HepG2 (cell line): ENCODE measurements around the gene KCNK6. TPM values are rescaled to one million over a fixed set of nuclear protein-coding genes. Genes with fewer than 3 reads are reported as not detected.

Experiments used
- ARNTL ChIP-seq: sonication (generic); formaldehyde crosslinking; IDR thresholded peaks from 2 replicates; pipeline ENCODE4 v1.4.0; 2020; ENCODE audit warnings: mild to moderate bottlenecking, missing genetic modification reagents
- ATF1 ChIP-seq: IDR thresholded peaks from 2 replicates; pipeline ENCODE4 v1.6.1; 2016; ENCODE audit warnings: mild to moderate bottlenecking, control low read depth
- EED ChIP-seq: sonication (generic); formaldehyde crosslinking; IDR thresholded peaks from 2 replicates; pipeline ENCODE4 v1.5.0; 2020; ENCODE audit warnings: mild to moderate bottlenecking, missing genetic modification reagents
- IRF2 ChIP-seq: IDR thresholded peaks from 2 replicates; pipeline ENCODE4 v1.6.1; 2018; ENCODE audit warnings: missing genetic modification reagents, missing compliant biosample characterization
- MAZ ChIP-seq, 2 experiments: sonication (generic) in 1 of 2; formaldehyde crosslinking in 1 of 2; IDR thresholded peaks; 2 replicates each; pipeline versions ENCODE4 v1.5.0 to v1.6.1; 2012 to 2020; ENCODE audit warnings: low read depth in 2 of 2, mild to moderate bottlenecking in 2 of 2, borderline replicate concordance in 1 of 2, improper control_type of control experiment in 1 of 2, low read length in 1 of 2, missing genetic modification reagents in 1 of 2, moderate library complexity in 1 of 2
- NFKBIZ ChIP-seq: IDR thresholded peaks from 2 replicates; pipeline ENCODE4 v1.6.1; 2018; ENCODE audit warnings: missing genetic modification reagents, missing compliant biosample characterization
- POLR2A ChIP-seq, 2 experiments: IDR thresholded peaks; 2 replicates each; pipeline ENCODE4 v1.6.1; 2011; ENCODE audit warnings: low read depth in 2 of 2, low read length in 2 of 2, mild to moderate bottlenecking in 1 of 2, moderate library complexity in 1 of 2; ENCODE audit not compliant: insufficient read depth in 1 of 2
- SOX13 ChIP-seq, 3 experiments: fragments of 450-650 bp in 1 of 3; sonication (generic) in 1 of 3; formaldehyde crosslinking in 1 of 3; IDR thresholded peaks in 2 of 3; conservative IDR thresholded peaks in 1 of 3; 2 replicates each; pipeline versions ENCODE4 v1.5.0 to v1.6.1; 2016 to 2020; ENCODE audit warnings: antibody characterized with exemption in 1 of 3, mild to moderate bottlenecking in 1 of 3, missing compliant biosample characterization in 1 of 3, missing genetic modification reagents in 1 of 3, moderate library complexity in 1 of 3
- SOX6 ChIP-seq, 2 experiments: fragments of 450-650 bp in 1 of 2; sonication (generic) in 1 of 2; formaldehyde crosslinking in 1 of 2; IDR thresholded peaks; 2 replicates each; pipeline versions ENCODE4 v1.4.0 to v1.6.1; 2017 to 2020; ENCODE audit warnings: antibody characterized with exemption in 1 of 2, mild to moderate bottlenecking in 1 of 2, missing genetic modification reagents in 1 of 2
- SP140L ChIP-seq: sonication (generic); formaldehyde crosslinking; IDR thresholded peaks from 2 replicates; pipeline ENCODE4 v1.4.0; 2020; ENCODE audit warnings: missing genetic modification reagents, borderline replicate concordance
- SRSF4 ChIP-seq: fragments of 200-400 bp; formaldehyde crosslinking; IDR thresholded peaks from one replicate; pipeline ENCODE4 v1.6.1; 2018; ENCODE audit warnings: mild to moderate bottlenecking, low read depth, low read length, moderate library complexity; ENCODE audit not compliant: poor library complexity, severe bottlenecking
- ZNF234 ChIP-seq: sonication (generic); formaldehyde crosslinking; conservative IDR thresholded peaks from 2 replicates; pipeline ENCODE4 v1.5.1; 2020; ENCODE audit warnings: mild to moderate bottlenecking, missing genetic modification reagents
- ZNF34 ChIP-seq: sonication (generic); formaldehyde crosslinking; IDR thresholded peaks from 2 replicates; pipeline ENCODE4 v1.4.0; 2020; ENCODE audit warnings: mild to moderate bottlenecking, missing genetic modification reagents, borderline replicate concordance
- ZNF484 ChIP-seq: sonication (generic); formaldehyde crosslinking; IDR thresholded peaks from 2 replicates; pipeline ENCODE4 v1.5.1; 2020; ENCODE audit warnings: mild to moderate bottlenecking, low read depth, missing genetic modification reagents, borderline replicate concordance
- ZNF546 ChIP-seq: sonication (generic); formaldehyde crosslinking; conservative IDR thresholded peaks from 2 replicates; pipeline ENCODE4 v1.8.1; 2023; ENCODE audit warnings: mild to moderate bottlenecking, missing genetic modification reagents
- ZNF557 ChIP-seq: sonication (generic); formaldehyde crosslinking; IDR thresholded peaks from 2 replicates; pipeline ENCODE4 v1.4.0; 2020; ENCODE audit warnings: missing genetic modification reagents
- polyA plus RNA-seq, 8 experiments: library from polyadenylated mRNA; depleted of rRNA in 3 of 8; stranded (reverse) in 7 of 8; unstranded in 1 of 8; fragments of >200 nt; fragmentation: Illumina TruSeq in 4 of 8; extraction: Trizol in 4 of 8; gene quantifications; 2 replicates each; pipeline versions ENCODE4 v1.2.1 to v1.2.3, GENCODE V29; 2011 to 2016; ENCODE audit warnings: low read depth in 4 of 8, missing spikeins in 1 of 8, mixed read lengths in 1 of 8; ENCODE audit not compliant: insufficient read depth in 1 of 8
- total RNA-seq, 5 experiments: library from RNA; depleted of rRNA; stranded (reverse); fragments of >200 nt; fragmentation: Illumina TruSeq; extraction: Trizol; gene quantifications; 2 replicates each; pipeline ENCODE4 v1.2.3, GENCODE V29; 2016; ENCODE audit warnings: low read depth in 1 of 5
- TF ChIP-seq, protein P1 (sequence below): sonication (generic); formaldehyde crosslinking; IDR thresholded peaks from 2 replicates; pipeline ENCODE4 v1.5.0; 2020; ENCODE audit warnings: missing genetic modification reagents
- TF ChIP-seq, protein P2 (sequence below): sonication (generic); formaldehyde crosslinking; IDR thresholded peaks from 2 replicates; pipeline ENCODE4 v1.4.0; 2020; ENCODE audit warnings: missing genetic modification reagents
- TF ChIP-seq, protein P3 (sequence below): sonication (generic); formaldehyde crosslinking; IDR thresholded peaks from 2 replicates; pipeline ENCODE4 v1.4.0; 2020; ENCODE audit warnings: missing genetic modification reagents
- TF ChIP-seq, protein P4 (sequence below): sonication (generic); formaldehyde crosslinking; IDR thresholded peaks from 2 replicates; pipeline ENCODE4 v1.4.0; 2020; ENCODE audit warnings: missing genetic modification reagents, borderline replicate concordance

The KCNK6 gene
- total and polyA plus RNA-seq, 2 of the 13 experiments (the other 11 are each of a cell fraction or from before 2014, with no cell fraction given) = 0.03 TPM; not detected in 1

DNA sequence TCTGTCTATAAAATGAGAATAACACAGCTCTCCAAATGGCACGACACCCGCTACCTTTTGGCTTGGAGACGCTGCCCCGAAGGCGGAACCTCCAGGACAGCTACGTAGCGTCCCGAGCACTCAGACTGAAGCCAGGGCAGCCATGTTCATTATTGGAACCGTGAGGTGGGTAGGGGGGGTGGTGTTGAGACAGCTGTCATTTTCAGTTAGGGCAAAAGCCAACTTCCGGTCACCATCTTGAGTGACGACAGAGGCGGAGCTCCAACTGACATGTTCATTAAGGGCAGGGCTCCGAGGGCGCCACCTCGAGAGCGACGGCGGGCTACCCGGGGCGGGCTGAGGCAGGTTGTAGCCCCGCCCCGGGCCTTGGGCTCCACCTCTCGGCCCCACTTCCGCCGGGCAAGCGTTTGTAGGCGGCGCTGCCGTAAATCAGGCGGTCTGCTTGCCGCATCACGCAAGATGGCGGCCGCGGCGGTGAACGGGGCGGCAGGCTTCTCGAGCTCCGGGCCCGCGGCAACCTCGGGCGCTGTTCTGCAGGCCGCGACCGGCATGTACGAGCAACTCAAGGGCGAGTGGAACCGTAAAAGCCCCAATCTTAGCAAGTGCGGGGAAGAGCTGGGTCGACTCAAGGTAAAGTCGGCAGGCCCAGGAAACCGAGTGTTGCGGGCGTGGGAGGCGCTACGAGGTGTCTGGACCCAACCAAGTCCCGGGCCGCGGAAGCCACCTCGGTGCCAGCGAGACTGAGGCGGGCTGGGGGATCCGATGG lies 54.9 kb downstream of the KCNK6 start, which contains the start of gene PSMD8 (continued):
- TF ChIP-seq, protein P1, sequence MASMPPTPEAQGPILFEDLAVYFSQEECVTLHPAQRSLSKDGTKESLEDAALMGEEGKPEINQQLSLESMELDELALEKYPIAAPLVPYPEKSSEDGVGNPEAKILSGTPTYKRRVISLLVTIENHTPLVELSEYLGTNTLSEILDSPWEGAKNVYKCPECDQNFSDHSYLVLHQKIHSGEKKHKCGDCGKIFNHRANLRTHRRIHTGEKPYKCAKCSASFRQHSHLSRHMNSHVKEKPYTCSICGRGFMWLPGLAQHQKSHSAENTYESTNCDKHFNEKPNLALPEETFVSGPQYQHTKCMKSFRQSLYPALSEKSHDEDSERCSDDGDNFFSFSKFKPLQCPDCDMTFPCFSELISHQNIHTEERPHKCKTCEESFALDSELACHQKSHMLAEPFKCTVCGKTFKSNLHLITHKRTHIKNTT (CRISPR knock-in tag) = no peak
- TF ChIP-seq IRF2 = 0 out of 2 replicates have a peak, but pooled peaks have one; percentile 65
- TF ChIP-seq ARNTL (CRISPR knock-in tag) = peak; percentile 80
- TF ChIP-seq SP140L = 0 out of 2 replicates have a peak, but pooled peaks have one; percentile 31
- TF ChIP-seq, protein P2, sequence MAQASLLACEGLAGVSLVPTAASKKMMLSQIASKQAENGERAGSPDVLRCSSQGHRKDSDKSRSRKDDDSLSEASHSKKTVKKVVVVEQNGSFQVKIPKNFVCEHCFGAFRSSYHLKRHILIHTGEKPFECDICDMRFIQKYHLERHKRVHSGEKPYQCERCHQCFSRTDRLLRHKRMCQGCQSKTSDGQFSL = peak; percentile 96
- 0 out of 2 replicates have a peak, but pooled peaks have one; percentile 37 for TF ChIP-seq NFKBIZ
- peak; percentile 93 for TF ChIP-seq ATF1 (CRISPR knock-in tag)
- peak; percentile 91 to 94 for TF ChIP-seq POLR2A (IDR thresholded peaks at IDR 0.05; ENCODE audit: insufficient read depth in 1 of 2, low read depth in 2 of 2, low read length in 2 of 2)
- TF ChIP-seq, protein P3, sequence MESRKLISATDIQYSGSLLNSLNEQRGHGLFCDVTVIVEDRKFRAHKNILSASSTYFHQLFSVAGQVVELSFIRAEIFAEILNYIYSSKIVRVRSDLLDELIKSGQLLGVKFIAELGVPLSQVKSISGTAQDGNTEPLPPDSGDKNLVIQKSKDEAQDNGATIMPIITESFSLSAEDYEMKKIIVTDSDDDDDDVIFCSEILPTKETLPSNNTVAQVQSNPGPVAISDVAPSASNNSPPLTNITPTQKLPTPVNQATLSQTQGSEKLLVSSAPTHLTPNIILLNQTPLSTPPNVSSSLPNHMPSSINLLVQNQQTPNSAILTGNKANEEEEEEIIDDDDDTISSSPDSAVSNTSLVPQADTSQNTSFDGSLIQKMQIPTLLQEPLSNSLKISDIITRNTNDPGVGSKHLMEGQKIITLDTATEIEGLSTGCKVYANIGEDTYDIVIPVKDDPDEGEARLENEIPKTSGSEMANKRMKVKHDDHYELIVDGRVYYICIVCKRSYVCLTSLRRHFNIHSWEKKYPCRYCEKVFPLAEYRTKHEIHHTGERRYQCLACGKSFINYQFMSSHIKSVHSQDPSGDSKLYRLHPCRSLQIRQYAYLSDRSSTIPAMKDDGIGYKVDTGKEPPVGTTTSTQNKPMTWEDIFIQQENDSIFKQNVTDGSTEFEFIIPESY (CRISPR knock-in tag) = 0 out of 2 replicates have a peak, but pooled peaks have one; percentile 49
- TF ChIP-seq, protein P4, sequence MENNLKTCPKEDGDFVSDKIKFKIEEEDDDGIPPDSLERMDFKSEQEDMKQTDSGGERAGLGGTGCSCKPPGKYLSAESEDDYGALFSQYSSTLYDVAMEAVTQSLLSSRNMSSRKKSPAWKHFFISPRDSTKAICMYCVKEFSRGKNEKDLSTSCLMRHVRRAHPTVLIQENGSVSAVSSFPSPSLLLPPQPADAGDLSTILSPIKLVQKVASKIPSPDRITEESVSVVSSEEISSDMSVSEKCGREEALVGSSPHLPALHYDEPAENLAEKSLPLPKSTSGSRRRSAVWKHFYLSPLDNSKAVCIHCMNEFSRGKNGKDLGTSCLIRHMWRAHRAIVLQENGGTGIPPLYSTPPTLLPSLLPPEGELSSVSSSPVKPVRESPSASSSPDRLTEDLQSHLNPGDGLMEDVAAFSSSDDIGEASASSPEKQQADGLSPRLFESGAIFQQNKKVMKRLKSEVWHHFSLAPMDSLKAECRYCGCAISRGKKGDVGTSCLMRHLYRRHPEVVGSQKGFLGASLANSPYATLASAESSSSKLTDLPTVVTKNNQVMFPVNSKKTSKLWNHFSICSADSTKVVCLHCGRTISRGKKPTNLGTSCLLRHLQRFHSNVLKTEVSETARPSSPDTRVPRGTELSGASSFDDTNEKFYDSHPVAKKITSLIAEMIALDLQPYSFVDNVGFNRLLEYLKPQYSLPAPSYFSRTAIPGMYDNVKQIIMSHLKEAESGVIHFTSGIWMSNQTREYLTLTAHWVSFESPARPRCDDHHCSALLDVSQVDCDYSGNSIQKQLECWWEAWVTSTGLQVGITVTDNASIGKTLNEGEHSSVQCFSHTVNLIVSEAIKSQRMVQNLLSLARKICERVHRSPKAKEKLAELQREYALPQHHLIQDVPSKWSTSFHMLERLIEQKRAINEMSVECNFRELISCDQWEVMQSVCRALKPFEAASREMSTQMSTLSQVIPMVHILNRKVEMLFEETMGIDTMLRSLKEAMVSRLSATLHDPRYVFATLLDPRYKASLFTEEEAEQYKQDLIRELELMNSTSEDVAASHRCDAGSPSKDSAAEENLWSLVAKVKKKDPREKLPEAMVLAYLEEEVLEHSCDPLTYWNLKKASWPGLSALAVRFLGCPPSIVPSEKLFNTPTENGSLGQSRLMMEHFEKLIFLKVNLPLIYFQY (CRISPR knock-in tag) = peak; percentile 45; the same call in 1 of the 2 replicates
- TF ChIP-seq ZNF484 (CRISPR knock-in tag) = no peak
- TF ChIP-seq MAZ (IDR thresholded peaks at IDR 0.05; ENCODE audit: borderline replicate concordance, low read depth, low read length) = peak; percentile 22; the same call in 1 of the 2 replicates
- peak; percentile 91 for TF ChIP-seq MAZ (CRISPR knock-in tag; IDR thresholded peaks at IDR 0.05; ENCODE audit: low read depth)
- TF ChIP-seq SOX6 (IDR thresholded peaks at IDR 0.05) = no peak
- TF ChIP-seq SOX6 (CRISPR knock-in tag; IDR thresholded peaks at IDR 0.05) = peak; percentile 58; the same call in 1 of the 2 replicates
- TF ChIP-seq ZNF557 = peak; percentile 76
- peak; percentile 89; the same call in 1 of the 2 replicates for TF ChIP-seq ZNF34 (CRISPR knock-in tag)
- peak; percentile 92 for TF ChIP-seq EED (CRISPR knock-in tag)
- TF ChIP-seq ZNF546 (CRISPR knock-in tag) = peak; percentile 92
- no peak for TF ChIP-seq SOX13 (IDR thresholded peaks at IDR 0.05)
- TF ChIP-seq SOX13 (CRISPR knock-in tag; conservative IDR thresholded peaks at IDR 0.05 in 1 of 2, IDR thresholded peaks at IDR 0.05 in 1 of 2) = peak in 1 of 2 experiments; percentile 45; a peak in 2 of 4 replicates
- no peak for TF ChIP-seq SRSF4
- no peak for TF ChIP-seq ZNF234 (CRISPR knock-in tag)
